UCSD-AML1 (cell line): ENCODE measurements around the gene ZNRF2.

ENCODE experiments used
- DNase-seq: peaks from one replicate; lab custom pipeline; 2025; ENCODE audit not compliant: unreplicated experiment; lab: John Stamatoyannopoulos, UW

The ZNRF2 gene

GRCh38 chr7:30403477-30403876, 119.1 kb downstream of the ZNRF2 start:
- no peak for DNase-seq

- DNase-seq, result no peak
These were observed 120.8 kb downstream of the ZNRF2 start for GRCh38 chr7:30405179-30405578.

- DNase-seq, result no peak
These were observed 122.4 kb downstream of the ZNRF2 start for GRCh38 chr7:30406664-30407425.

DNA sequence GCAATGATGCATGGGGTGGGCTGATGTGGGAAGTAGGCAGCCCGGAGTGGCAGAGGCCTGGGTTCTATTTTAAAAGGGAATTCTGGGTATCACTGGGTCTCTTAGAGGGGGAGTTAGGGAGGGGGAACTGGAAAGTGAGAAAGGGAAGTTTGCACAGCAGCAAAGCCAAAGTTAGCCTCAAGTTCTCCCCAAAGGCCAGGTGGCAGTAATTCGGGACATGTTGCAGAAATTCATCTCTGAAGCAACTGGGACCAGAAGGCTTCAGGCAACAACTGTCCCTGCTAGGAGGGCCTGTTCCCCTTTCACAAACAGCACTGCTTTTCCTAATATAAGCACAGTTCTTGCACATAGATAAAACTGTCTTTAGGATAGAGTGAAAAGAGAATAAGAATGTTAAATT, 126.8 kb downstream of the ZNRF2 start:
- no peak for DNase-seq

- DNase-seq, result no peak
These were observed 127.5 kb downstream of the ZNRF2 start for GRCh38 chr7:30411897-30412296.

- no peak for DNase-seq
These were observed 128.5 kb downstream of the ZNRF2 start for GRCh38 chr7:30412782-30413504.

DNA sequence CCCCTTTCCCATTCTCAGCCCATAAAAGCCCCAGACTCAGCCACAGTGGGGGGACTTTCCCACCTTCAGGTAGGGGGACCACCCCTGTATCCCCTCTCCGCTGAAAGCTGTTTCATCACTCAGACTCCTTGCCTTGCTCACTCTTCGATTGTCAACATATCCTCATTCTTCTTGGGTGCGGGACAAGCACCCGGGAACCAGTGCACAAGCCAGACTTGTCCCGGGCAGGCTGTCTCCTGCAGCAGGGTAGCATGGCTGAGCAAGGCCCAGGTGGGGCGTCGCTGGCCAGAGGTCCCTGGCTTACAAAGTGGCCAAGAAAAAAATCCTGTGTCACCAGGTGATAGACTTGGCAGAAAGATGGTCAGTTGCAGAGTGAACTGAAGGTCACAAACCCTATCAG, 129.5 kb downstream of the ZNRF2 start:
- DNase-seq, result no peak
